Stimulated activated CD4-positive, alpha-beta T cell treated with anti-CD3 and anti-CD28 coated beads, Interleukin-15, amount 100 ng/mL, for 1 hour (primary cell): ENCODE measurements around the gene CHD2.
"Not testable (repeated sequence)": the region's sequence is repeated elsewhere in the genome, so short reads cannot be mapped to it uniquely, and the experiment has no call there.

Experiments used
- DNase-seq, 2 donors: peaks; one replicate each; pipeline ENCODE4 v3.0.0-alpha.2; 2020; ENCODE audit warnings: low read depth in 1 of 2, low spot score in 1 of 2

Gene CHD2

GRCh38 chr15:93046120-93046519 lies 146.0 kb downstream of the CHD2 start:
- DNase-seq = no peak

GRCh38 chr15:93046721-93047120 lies 146.6 kb downstream of the CHD2 start:
- DNase-seq = no peak

GRCh38 chr15:93047621-93048425 lies 147.7 kb downstream of the CHD2 start:
- no peak for DNase-seq

GRCh38 chr15:93048426-93048721 lies 148.2 kb downstream of the CHD2 start:
- DNase-seq = no peak

GRCh38 chr15:93048759-93049161 lies 148.6 kb downstream of the CHD2 start:
- no peak for DNase-seq

- no peak for DNase-seq
Measured at GRCh38 chr15:93049233-93049632, 149.1 kb downstream of the CHD2 start.

- no peak for DNase-seq
Measured at GRCh38 chr15:93049914-93050578, 149.9 kb downstream of the CHD2 start.

- DNase-seq = no peak
Measured at GRCh38 chr15:93050648-93051047, 150.5 kb downstream of the CHD2 start.

- DNase-seq = no peak
Measured at GRCh38 chr15:93051236-93052089, 151.3 kb downstream of the CHD2 start.

GRCh38 chr15:93052090-93052879 lies 152.2 kb downstream of the CHD2 start:
- no peak for DNase-seq

GRCh38 chr15:93055211-93055610 lies 155.1 kb downstream of the CHD2 start:
- DNase-seq = no peak

- DNase-seq = no peak
Measured at GRCh38 chr15:93056836-93057235, 156.7 kb downstream of the CHD2 start.

GRCh38 chr15:93057618-93058017 lies 157.5 kb downstream of the CHD2 start:
- DNase-seq = no peak

- no peak for DNase-seq
Measured at GRCh38 chr15:93058128-93058527, 158.0 kb downstream of the CHD2 start.

GRCh38 chr15:93058904-93059427 lies 158.8 kb downstream of the CHD2 start:
- DNase-seq = no peak

- no peak for DNase-seq
Measured at GRCh38 chr15:93059442-93059841, 159.3 kb downstream of the CHD2 start.

GRCh38 chr15:93060336-93061248 lies 160.5 kb downstream of the CHD2 start:
- DNase-seq = no peak

GRCh38 chr15:93062628-93063261 lies 162.6 kb downstream of the CHD2 start:
- DNase-seq = not testable (repeated sequence)

- DNase-seq = no peak
Measured at GRCh38 chr15:93063262-93063671, 163.1 kb downstream of the CHD2 start.
